ENCODE measurements around the gene SAC3D1. TPM values are rescaled to one million over a fixed set of nuclear protein-coding genes. Genes with fewer than 3 reads are reported as not detected.
A peak's percentile ranks its signal among the peaks of the same experiment; 100 is the strongest.

Gene SAC3D1
- total RNA-seq, 1 donor from 2014 or later = 14.4 TPM

DNA sequence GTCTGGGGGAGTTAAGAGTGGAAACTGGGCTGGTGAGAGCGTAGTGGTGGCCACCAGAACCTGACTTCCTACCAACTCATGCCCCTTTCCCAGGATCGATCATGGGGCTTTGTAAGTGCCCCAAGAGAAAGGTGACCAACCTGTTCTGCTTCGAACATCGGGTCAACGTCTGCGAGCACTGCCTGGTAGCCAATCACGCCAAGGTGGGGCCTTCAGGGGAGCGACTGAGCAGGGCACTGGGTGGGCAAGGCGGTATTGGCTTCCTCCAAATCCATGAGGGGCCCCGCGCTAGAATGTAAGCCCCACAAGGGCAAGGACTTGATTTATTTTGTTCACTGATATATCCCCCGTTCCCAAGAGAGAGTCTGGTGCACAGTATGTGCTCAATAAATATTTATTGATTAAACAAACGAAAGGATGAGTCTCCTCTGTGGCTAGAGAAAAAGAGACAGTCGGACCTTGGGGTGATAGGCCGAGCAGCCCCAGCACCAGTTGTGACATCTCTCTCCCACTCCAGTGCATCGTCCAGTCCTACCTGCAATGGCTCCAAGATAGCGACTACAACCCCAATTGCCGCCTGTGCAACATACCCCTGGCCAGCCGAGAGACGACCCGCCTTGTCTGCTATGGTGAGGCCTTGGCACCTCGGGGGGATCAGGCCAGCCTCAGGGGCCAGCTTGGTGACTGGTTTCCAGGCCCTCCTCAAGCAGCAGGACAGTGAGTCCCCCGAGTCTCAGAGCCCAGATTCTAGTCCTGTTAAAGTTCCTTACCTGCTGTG, 43.8 kb downstream of the SAC3D1 start:
- Mint-ChIP-seq H3K36me3 (ENCODE audit: unreplicated experiment) (no peaks in the 10 kb centered on the region), H3K27ac (ENCODE audit: unreplicated experiment) (peak overlapping the region; percentile 75)
- TF ChIP-seq, protein P1, sequence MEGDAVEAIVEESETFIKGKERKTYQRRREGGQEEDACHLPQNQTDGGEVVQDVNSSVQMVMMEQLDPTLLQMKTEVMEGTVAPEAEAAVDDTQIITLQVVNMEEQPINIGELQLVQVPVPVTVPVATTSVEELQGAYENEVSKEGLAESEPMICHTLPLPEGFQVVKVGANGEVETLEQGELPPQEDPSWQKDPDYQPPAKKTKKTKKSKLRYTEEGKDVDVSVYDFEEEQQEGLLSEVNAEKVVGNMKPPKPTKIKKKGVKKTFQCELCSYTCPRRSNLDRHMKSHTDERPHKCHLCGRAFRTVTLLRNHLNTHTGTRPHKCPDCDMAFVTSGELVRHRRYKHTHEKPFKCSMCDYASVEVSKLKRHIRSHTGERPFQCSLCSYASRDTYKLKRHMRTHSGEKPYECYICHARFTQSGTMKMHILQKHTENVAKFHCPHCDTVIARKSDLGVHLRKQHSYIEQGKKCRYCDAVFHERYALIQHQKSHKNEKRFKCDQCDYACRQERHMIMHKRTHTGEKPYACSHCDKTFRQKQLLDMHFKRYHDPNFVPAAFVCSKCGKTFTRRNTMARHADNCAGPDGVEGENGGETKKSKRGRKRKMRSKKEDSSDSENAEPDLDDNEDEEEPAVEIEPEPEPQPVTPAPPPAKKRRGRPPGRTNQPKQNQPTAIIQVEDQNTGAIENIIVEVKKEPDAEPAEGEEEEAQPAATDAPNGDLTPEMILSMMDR (IDR thresholded peaks at IDR 0.05; ENCODE audit: partially characterized antibody, unreplicated experiment) = no peak

DNA sequence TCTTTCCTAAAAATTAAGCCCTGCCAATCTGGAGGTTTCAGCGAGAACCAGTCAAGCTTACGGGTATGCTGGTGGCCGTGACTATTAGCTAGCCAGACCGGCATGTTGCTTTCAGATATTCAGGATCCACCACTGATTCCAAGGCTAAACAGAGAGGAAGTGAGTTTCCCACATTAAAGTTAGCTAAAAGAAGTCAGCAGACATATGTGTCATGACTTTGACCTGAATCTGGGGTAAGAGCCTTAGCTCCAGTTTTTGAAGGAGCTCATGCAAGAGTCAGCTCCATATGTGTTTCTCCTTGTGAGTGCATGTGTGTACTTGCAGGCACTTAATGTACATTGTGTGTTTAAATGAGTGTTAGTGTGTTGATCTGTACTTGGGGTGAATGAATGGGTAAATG, 44.4 kb downstream of the SAC3D1 start:
- Mint-ChIP-seq H3K36me3 (ENCODE audit: unreplicated experiment) (no peaks in the 10 kb centered on the region), H3K4me1 (ENCODE audit: low read depth, unreplicated experiment) (peaks cover 7% of the 10 kb centered on the region), H3K27me3 (ENCODE audit: unreplicated experiment) (peaks cover 8% of the 10 kb centered on the region), H3K9me3 (ENCODE audit: unreplicated experiment) (peaks cover 6% of the 10 kb centered on the region), H3K27ac (ENCODE audit: unreplicated experiment) (no peak overlapping the region), H3K4me3 (ENCODE audit: unreplicated experiment) (peak overlapping the region; percentile 93)
- TF ChIP-seq, protein P1 (IDR thresholded peaks at IDR 0.05; ENCODE audit: partially characterized antibody, unreplicated experiment) = no peak
- DNase-seq = no peak

More for the DNA sequence above, 43.8 kb downstream of the SAC3D1 start:
- Mint-ChIP-seq H3K9me3 (ENCODE audit: unreplicated experiment) (peaks cover 6% of the 10 kb centered on the region), H3K27me3 (ENCODE audit: unreplicated experiment) (peaks cover 8% of the 10 kb centered on the region), H3K4me1 (ENCODE audit: low read depth, unreplicated experiment) (peaks cover 7% of the 10 kb centered on the region), H3K4me3 (ENCODE audit: unreplicated experiment) (peak overlapping the region; percentile 93)
- DNase-seq = no peak

DNA sequence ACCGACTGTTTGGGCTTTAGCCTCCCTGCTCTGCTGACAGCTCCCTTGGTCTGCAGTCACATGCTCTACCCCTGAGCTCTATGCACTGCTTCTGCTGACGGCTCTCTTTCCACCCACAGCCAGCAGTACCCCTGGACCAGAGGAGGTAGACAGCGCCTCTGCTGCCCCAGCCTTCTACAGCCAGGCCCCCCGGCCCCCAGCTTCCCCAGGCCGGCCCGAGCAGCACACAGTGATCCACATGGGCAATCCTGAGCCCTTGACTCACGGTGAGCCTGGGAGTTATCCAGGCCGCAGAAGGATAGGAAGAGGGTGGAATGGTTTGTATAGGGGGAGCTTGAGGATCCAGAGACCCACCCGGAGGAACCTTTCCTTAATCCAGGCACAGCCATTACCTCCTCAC, 45.8 kb downstream of the SAC3D1 start:
- peaks cover 6% of the 10 kb centered on the region for H3K9me3 Mint-ChIP-seq (ENCODE audit: unreplicated experiment)
- peaks cover 6% of the 10 kb centered on the region for H3K27me3 Mint-ChIP-seq (ENCODE audit: unreplicated experiment)
- DNase-seq = no peak
- no peak overlapping the region for H3K27ac Mint-ChIP-seq (ENCODE audit: unreplicated experiment)
- H3K4me1 Mint-ChIP-seq (ENCODE audit: low read depth, unreplicated experiment) = peaks cover 7% of the 10 kb centered on the region
- H3K4me3 Mint-ChIP-seq (ENCODE audit: unreplicated experiment) = no peak overlapping the region
- no peaks in the 10 kb centered on the region for H3K36me3 Mint-ChIP-seq (ENCODE audit: unreplicated experiment)
- TF ChIP-seq, protein P1 (IDR thresholded peaks at IDR 0.05; ENCODE audit: partially characterized antibody, unreplicated experiment) = no peak

DNA sequence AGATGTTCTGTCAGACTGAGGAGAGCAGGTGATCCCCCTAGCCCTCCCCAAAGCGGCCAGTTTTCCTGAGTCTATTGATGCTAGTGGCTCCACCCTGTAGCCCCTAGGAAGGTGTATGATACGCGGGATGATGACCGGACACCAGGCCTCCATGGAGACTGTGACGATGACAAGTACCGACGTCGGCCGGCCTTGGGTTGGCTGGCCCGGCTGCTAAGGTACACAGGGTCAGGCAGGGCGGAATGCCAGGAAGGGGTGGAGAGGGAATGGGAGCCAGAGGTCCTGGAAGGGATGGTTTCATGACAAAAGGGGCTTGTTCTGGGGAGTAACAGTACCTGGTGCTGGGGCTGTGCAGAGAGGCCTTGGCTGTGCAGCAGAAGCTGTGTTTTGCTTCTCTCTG, 46.2 kb downstream of the SAC3D1 start:
- H3K27me3 Mint-ChIP-seq (ENCODE audit: unreplicated experiment) = peaks cover 6% of the 10 kb centered on the region
- DNase-seq = no peak
- H3K4me3 Mint-ChIP-seq (ENCODE audit: unreplicated experiment) = no peak overlapping the region
- TF ChIP-seq, protein P1 (IDR thresholded peaks at IDR 0.05; ENCODE audit: partially characterized antibody, unreplicated experiment) = no peak
- no peaks in the 10 kb centered on the region for H3K36me3 Mint-ChIP-seq (ENCODE audit: unreplicated experiment)
- H3K4me1 Mint-ChIP-seq (ENCODE audit: low read depth, unreplicated experiment) = peaks cover 7% of the 10 kb centered on the region
- H3K27ac Mint-ChIP-seq (ENCODE audit: unreplicated experiment) = no peak overlapping the region
- H3K9me3 Mint-ChIP-seq (ENCODE audit: unreplicated experiment) = peaks cover 6% of the 10 kb centered on the region

DNA sequence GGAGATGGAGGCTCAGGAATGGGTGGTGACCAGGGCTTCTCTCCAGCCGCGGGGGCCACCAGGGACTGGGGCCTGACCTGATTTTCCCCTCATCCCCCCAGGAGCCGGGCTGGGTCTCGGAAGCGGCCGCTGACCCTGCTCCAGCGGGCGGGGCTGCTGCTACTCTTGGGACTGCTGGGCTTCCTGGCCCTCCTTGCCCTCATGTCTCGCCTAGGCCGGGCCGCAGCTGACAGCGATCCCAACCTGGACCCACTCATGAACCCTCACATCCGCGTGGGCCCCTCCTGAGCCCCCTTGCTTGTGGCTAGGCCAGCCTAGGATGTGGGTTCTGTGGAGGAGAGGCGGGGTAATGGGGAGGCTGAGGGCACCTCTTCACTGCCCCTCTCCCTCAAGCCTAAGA, 46.8 kb downstream of the SAC3D1 start:
- TF ChIP-seq, protein P1 (IDR thresholded peaks at IDR 0.05; ENCODE audit: partially characterized antibody, unreplicated experiment) = no peak

More for the DNA sequence above, 46.8 kb downstream of the SAC3D1 start:
- no peak overlapping the region for H3K27ac Mint-ChIP-seq (ENCODE audit: unreplicated experiment)
- no peaks in the 10 kb centered on the region for H3K36me3 Mint-ChIP-seq (ENCODE audit: unreplicated experiment)
- peaks cover 7% of the 10 kb centered on the region for H3K4me1 Mint-ChIP-seq (ENCODE audit: low read depth, unreplicated experiment)
- H3K9me3 Mint-ChIP-seq (ENCODE audit: unreplicated experiment) = peaks cover 6% of the 10 kb centered on the region
- peaks cover 6% of the 10 kb centered on the region for H3K27me3 Mint-ChIP-seq (ENCODE audit: unreplicated experiment)
- no peak overlapping the region for H3K4me3 Mint-ChIP-seq (ENCODE audit: unreplicated experiment)
- DNase-seq = no peak

All from glutamatergic neuron (in vitro differentiated cells).